ENCODE measurements around the gene DTD1. TPM values are rescaled to one million over a fixed set of nuclear protein-coding genes. Genes with fewer than 3 reads are reported as not detected.

The DTD1 gene
- total RNA-seq, 2 donors from 2014 or later = 31.2 to 51.6 TPM

DNA sequence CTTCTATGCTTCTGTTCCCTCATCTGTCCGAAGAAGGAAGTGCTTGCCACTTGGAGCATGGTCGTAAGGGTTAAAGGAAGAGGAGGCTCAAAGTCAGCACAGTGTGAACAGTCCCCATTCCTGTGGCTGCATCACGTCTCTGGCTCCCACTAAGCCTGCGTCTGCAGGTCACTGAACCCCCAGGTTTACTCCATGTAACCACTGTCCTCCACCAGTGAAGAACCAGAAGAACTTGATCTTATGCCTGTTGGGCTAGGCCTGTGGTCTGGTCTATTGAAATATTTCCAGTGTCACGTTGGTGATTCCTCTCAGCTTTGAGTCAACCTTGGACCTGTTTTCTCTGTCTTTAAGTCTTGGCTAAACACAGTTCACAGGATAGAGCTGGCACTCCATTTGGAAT is 179.8 kb downstream of the DTD1 start:
- Histone ChIP-seq H3K36me3 (no peaks in the 10 kb centered on the region), H3K4me1 (replicated peaks) (no peaks in the 10 kb centered on the region), H3K4me3 (no peak overlapping the region), H3K9me3 (no peaks in the 10 kb centered on the region), H3K27me3 (replicated peaks; ENCODE audit: insufficient read depth) (no peaks in the 10 kb centered on the region), H3K27ac (no peak overlapping the region)
- DNase-seq (ENCODE audit: low spot score) = no peak
- 63% methylated on average over 5 of the region's 5 CpGs for WGBS
- intact Hi-C loops (cut with DNase I) = no loop called here
- no peak for TF ChIP-seq POLR2AphosphoS5 (IDR thresholded peaks at IDR 0.05)
- TF ChIP-seq, protein P1, sequence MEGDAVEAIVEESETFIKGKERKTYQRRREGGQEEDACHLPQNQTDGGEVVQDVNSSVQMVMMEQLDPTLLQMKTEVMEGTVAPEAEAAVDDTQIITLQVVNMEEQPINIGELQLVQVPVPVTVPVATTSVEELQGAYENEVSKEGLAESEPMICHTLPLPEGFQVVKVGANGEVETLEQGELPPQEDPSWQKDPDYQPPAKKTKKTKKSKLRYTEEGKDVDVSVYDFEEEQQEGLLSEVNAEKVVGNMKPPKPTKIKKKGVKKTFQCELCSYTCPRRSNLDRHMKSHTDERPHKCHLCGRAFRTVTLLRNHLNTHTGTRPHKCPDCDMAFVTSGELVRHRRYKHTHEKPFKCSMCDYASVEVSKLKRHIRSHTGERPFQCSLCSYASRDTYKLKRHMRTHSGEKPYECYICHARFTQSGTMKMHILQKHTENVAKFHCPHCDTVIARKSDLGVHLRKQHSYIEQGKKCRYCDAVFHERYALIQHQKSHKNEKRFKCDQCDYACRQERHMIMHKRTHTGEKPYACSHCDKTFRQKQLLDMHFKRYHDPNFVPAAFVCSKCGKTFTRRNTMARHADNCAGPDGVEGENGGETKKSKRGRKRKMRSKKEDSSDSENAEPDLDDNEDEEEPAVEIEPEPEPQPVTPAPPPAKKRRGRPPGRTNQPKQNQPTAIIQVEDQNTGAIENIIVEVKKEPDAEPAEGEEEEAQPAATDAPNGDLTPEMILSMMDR (IDR thresholded peaks at IDR 0.05) = no peak
- TF ChIP-seq POLR2A (IDR thresholded peaks at IDR 0.05) = no peak

GRCh38 chr20:18773566-18773965 is 185.7 kb downstream of the DTD1 start:
- intact Hi-C loops (cut with DNase I) = no loop called here
- H3K9me3 ChIP-seq = no peaks in the 10 kb centered on the region
- H3K36me3 ChIP-seq = no peaks in the 10 kb centered on the region
- no peak for DNase-seq (ENCODE audit: low spot score)
- no peak overlapping the region for H3K27ac ChIP-seq
- no peak overlapping the region for H3K4me3 ChIP-seq
- WGBS = 79% methylated on average over 1 of the region's 1 CpG
- H3K4me1 ChIP-seq (replicated peaks) = no peaks in the 10 kb centered on the region
- TF ChIP-seq POLR2AphosphoS5 (IDR thresholded peaks at IDR 0.05) (no peak), POLR2A (IDR thresholded peaks at IDR 0.05) (no peak)
- TF ChIP-seq, protein P1 (IDR thresholded peaks at IDR 0.05) = no peak
- H3K27me3 ChIP-seq (replicated peaks; ENCODE audit: insufficient read depth) = no peaks in the 10 kb centered on the region

- intact Hi-C loops (cut with DNase I) = no loop called here
- 85% methylated on average over 2 of the region's 2 CpGs for WGBS
- TF ChIP-seq, protein P1 (IDR thresholded peaks at IDR 0.05) = no peak
- TF ChIP-seq POLR2AphosphoS5 (IDR thresholded peaks at IDR 0.05) = no peak
- TF ChIP-seq POLR2A (IDR thresholded peaks at IDR 0.05) = no peak
Observed at GRCh38 chr20:18774207-18774606, 186.4 kb downstream of the DTD1 start.

GRCh38 chr20:18775633-18776032 is 187.8 kb downstream of the DTD1 start:
- intact Hi-C loops (cut with DNase I) = no loop called here
- no peaks in the 10 kb centered on the region for H3K9me3 ChIP-seq
- TF ChIP-seq, protein P1 (IDR thresholded peaks at IDR 0.05) = no peak
- TF ChIP-seq POLR2AphosphoS5 (IDR thresholded peaks at IDR 0.05) (no peak), POLR2A (IDR thresholded peaks at IDR 0.05) (no peak)
- WGBS = 89% methylated on average over 5 of the region's 5 CpGs
- no peak for DNase-seq (ENCODE audit: low spot score)
- H3K4me3 ChIP-seq = no peak overlapping the region
- no peaks in the 10 kb centered on the region for H3K27me3 ChIP-seq (replicated peaks; ENCODE audit: insufficient read depth)
- H3K27ac ChIP-seq = no peak overlapping the region
- no peaks in the 10 kb centered on the region for H3K36me3 ChIP-seq
- no peaks in the 10 kb centered on the region for H3K4me1 ChIP-seq (replicated peaks)

More at GRCh38 chr20:18774207-18774606, 186.4 kb downstream of the DTD1 start:
- no peaks in the 10 kb centered on the region for H3K9me3 ChIP-seq
- DNase-seq (ENCODE audit: low spot score) = no peak
- H3K4me3 ChIP-seq = no peak overlapping the region
- no peak overlapping the region for H3K27ac ChIP-seq
- no peaks in the 10 kb centered on the region for H3K4me1 ChIP-seq (replicated peaks)
- H3K36me3 ChIP-seq = no peaks in the 10 kb centered on the region
- no peaks in the 10 kb centered on the region for H3K27me3 ChIP-seq (replicated peaks; ENCODE audit: insufficient read depth)

DNA sequence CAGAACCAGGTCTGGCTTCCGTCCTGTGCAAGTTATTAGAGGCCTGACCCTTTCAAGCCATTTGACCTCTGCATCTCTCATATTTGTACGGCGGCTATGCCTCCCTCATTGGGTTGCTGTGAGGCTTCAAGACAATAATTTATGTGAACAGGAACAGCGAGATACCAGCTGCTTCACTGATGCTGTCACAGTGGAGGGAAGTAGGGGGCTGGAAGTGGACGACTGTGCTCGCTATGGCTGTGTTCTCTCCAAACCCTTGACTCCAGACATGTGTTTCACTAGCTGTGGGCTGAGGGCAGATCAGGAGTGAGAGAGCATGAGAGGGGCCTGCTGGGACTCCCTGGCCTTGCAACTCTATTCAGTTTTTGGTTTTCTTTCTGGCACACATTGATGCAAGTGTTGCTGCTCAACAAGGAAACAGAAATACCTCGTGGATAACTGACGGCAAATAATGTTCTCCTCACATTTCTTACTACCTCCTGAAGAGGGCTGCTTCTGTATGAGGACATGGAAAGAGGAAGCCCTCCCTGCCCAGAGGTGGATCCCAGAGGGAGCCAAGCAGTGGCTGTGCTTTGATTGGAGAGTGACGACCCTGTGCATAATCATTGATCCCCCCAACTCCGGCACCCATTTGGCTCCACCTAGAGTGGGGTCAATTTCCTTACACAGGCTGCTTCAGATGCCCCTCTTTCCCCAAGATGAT is 191.0 kb downstream of the DTD1 start:
- intact Hi-C loops (cut with DNase I) = no loop called here
- H3K9me3 ChIP-seq = no peaks in the 10 kb centered on the region
- no peaks in the 10 kb centered on the region for H3K4me1 ChIP-seq (replicated peaks)
- H3K4me3 ChIP-seq = no peak overlapping the region
- TF ChIP-seq POLR2AphosphoS5 (IDR thresholded peaks at IDR 0.05) = no peak
- TF ChIP-seq, protein P1 (IDR thresholded peaks at IDR 0.05) = no peak
- no peak for TF ChIP-seq POLR2A (IDR thresholded peaks at IDR 0.05)
- H3K27me3 ChIP-seq (replicated peaks; ENCODE audit: insufficient read depth) = no peaks in the 10 kb centered on the region
- WGBS = 63% methylated on average over 10 of the region's 10 CpGs
- H3K36me3 ChIP-seq = no peaks in the 10 kb centered on the region
- no peak overlapping the region for H3K27ac ChIP-seq
- DNase-seq (ENCODE audit: low spot score) = no peak
